Duodenal mucosa (tissue), 2 donors: ENCODE measurements around the gene SF3B1.

Experiments used
- H3K27ac ChIP-seq: one replicate; pipeline ENCODE4 v1.7.0; 2013; ENCODE audit warnings: low read depth, low read length
- H3K27me3 ChIP-seq, 2 donors: one replicate each; pipeline ENCODE4 v1.7.0; 2013; ENCODE audit warnings: low read length in 2 of 2, control low read depth in 1 of 2; ENCODE audit not compliant: insufficient read depth in 2 of 2, control insufficient read depth in 1 of 2
- H3K36me3 ChIP-seq, 2 donors: one replicate each; pipeline ENCODE4 v1.7.0; 2013; ENCODE audit warnings: low read length in 2 of 2, control low read depth in 1 of 2; ENCODE audit not compliant: insufficient read depth in 2 of 2, control insufficient read depth in 1 of 2
- H3K4me1 ChIP-seq, 2 donors: one replicate each; pipeline ENCODE4 v1.7.0; 2013; ENCODE audit warnings: low read length in 2 of 2, control low read depth in 1 of 2; ENCODE audit not compliant: insufficient read depth in 2 of 2, control insufficient read depth in 1 of 2
- H3K4me3 ChIP-seq, 2 donors: one replicate each; pipeline ENCODE4 v1.7.0; 2013; ENCODE audit warnings: low read length in 2 of 2, low read depth in 1 of 2
- H3K9ac ChIP-seq, 2 donors: one replicate each; pipeline ENCODE4 v1.7.0; 2013; ENCODE audit warnings: low read length in 2 of 2, low read depth in 1 of 2
- H3K9me3 ChIP-seq, 2 donors: one replicate each; pipeline ENCODE4 v1.7.0; 2013; ENCODE audit warnings: low read length in 2 of 2, control low read depth in 1 of 2; ENCODE audit not compliant: control insufficient read depth in 1 of 2

The SF3B1 gene

GRCh38 chr2:197419438-197419837 is 15.4 kb downstream of the SF3B1 start:
- Histone ChIP-seq H3K4me1 (peaks cover 2 to 4% of the 10 kb centered on the region in 2 donors), H3K27me3 (no peaks in the 10 kb centered on the region), H3K9ac (no peak overlapping the region), H3K9me3 (no peaks in the 10 kb centered on the region), H3K4me3 (no peak overlapping the region), H3K27ac (no peak overlapping the region), H3K36me3 (peaks cover 26 to 73% of the 10 kb centered on the region in 2 donors)

- Histone ChIP-seq H3K27me3 (no peaks in the 10 kb centered on the region), H3K9ac (no peak overlapping the region), H3K9me3 (no peaks in the 10 kb centered on the region), H3K36me3 (peaks cover 32 to 81% of the 10 kb centered on the region in 2 donors), H3K4me3 (no peak overlapping the region), H3K27ac (no peak overlapping the region), H3K4me1 (no peaks in the 10 kb centered on the region)
These were observed 18.6 kb downstream of the SF3B1 start for GRCh38 chr2:197416268-197416667.

- Histone ChIP-seq H3K4me1 (no peaks in the 10 kb centered on the region), H3K9me3 (no peaks in the 10 kb centered on the region), H3K4me3 (no peak overlapping the region), H3K27me3 (no peaks in the 10 kb centered on the region), H3K36me3 (peaks cover 40 to 82% of the 10 kb centered on the region in 2 donors), H3K9ac (no peak overlapping the region), H3K27ac (no peak overlapping the region)
These were observed 20.3 kb downstream of the SF3B1 start for GRCh38 chr2:197414515-197414914.

- H3K27ac ChIP-seq: no peak overlapping the region
- H3K9ac ChIP-seq: no peak overlapping the region
- peaks cover 38 to 82% of the 10 kb centered on the region in 2 donors for H3K36me3 ChIP-seq
- H3K9me3 ChIP-seq: no peaks in the 10 kb centered on the region
- H3K4me1 ChIP-seq: no peaks in the 10 kb centered on the region
- no peaks in the 10 kb centered on the region for H3K27me3 ChIP-seq
- no peak overlapping the region for H3K4me3 ChIP-seq
These were observed 20.8 kb downstream of the SF3B1 start for GRCh38 chr2:197414039-197414438.

GRCh38 chr2:197405582-197405981 is 29.2 kb downstream of the SF3B1 start:
- peaks cover 64 to 87% of the 10 kb centered on the region in 2 donors for H3K36me3 ChIP-seq
- no peaks in the 10 kb centered on the region for H3K4me1 ChIP-seq
- H3K4me3 ChIP-seq: no peak overlapping the region
- no peaks in the 10 kb centered on the region for H3K9me3 ChIP-seq
- no peak overlapping the region for H3K9ac ChIP-seq
- H3K27me3 ChIP-seq: no peaks in the 10 kb centered on the region
- no peak overlapping the region for H3K27ac ChIP-seq

GRCh38 chr2:197399887-197400540 is 34.8 kb downstream of the SF3B1 start:
- H3K9me3 ChIP-seq: no peaks in the 10 kb centered on the region
- no peak overlapping the region for H3K27ac ChIP-seq
- H3K4me1 ChIP-seq: no peaks in the 10 kb centered on the region
- no peak overlapping the region for H3K4me3 ChIP-seq
- H3K36me3 ChIP-seq: peaks cover 70 to 93% of the 10 kb centered on the region in 2 donors
- no peak overlapping the region for H3K9ac ChIP-seq
- no peaks in the 10 kb centered on the region for H3K27me3 ChIP-seq

GRCh38 chr2:197398913-197399312 is 35.9 kb downstream of the SF3B1 start:
- peaks cover 71 to 96% of the 10 kb centered on the region in 2 donors for H3K36me3 ChIP-seq
- no peak overlapping the region for H3K4me3 ChIP-seq
- no peak overlapping the region for H3K27ac ChIP-seq
- no peaks in the 10 kb centered on the region for H3K27me3 ChIP-seq
- no peaks in the 10 kb centered on the region for H3K4me1 ChIP-seq
- H3K9me3 ChIP-seq: no peaks in the 10 kb centered on the region
- H3K9ac ChIP-seq: no peak overlapping the region

- no peak overlapping the region for H3K9ac ChIP-seq
- no peak overlapping the region for H3K4me3 ChIP-seq
- H3K27me3 ChIP-seq: no peaks in the 10 kb centered on the region
- H3K36me3 ChIP-seq: peaks cover 29 to 52% of the 10 kb centered on the region in 2 donors
- no peaks in the 10 kb centered on the region for H3K4me1 ChIP-seq
- no peaks in the 10 kb centered on the region for H3K9me3 ChIP-seq
- H3K27ac ChIP-seq: no peak overlapping the region
These were observed 43.6 kb downstream of the SF3B1 start for GRCh38 chr2:197391220-197391717.

- H3K27ac ChIP-seq: no peak overlapping the region
- H3K4me3 ChIP-seq: no peak overlapping the region
- no peaks in the 10 kb centered on the region for H3K4me1 ChIP-seq
- peaks cover 14 to 31% of the 10 kb centered on the region in 2 donors for H3K36me3 ChIP-seq
- H3K27me3 ChIP-seq: no peaks in the 10 kb centered on the region
- no peak overlapping the region for H3K9ac ChIP-seq
- H3K9me3 ChIP-seq: no peaks in the 10 kb centered on the region
These were observed 45.8 kb downstream of the SF3B1 start for GRCh38 chr2:197388866-197389587.

GRCh38 chr2:197387179-197387578 is 47.6 kb downstream of the SF3B1 start:
- no peak overlapping the region for H3K4me3 ChIP-seq
- no peaks in the 10 kb centered on the region for H3K27me3 ChIP-seq
- H3K36me3 ChIP-seq: peaks cover 13 to 21% of the 10 kb centered on the region in 2 donors
- H3K4me1 ChIP-seq: no peaks in the 10 kb centered on the region
- no peak overlapping the region for H3K9ac ChIP-seq
- H3K27ac ChIP-seq: no peak overlapping the region
- H3K9me3 ChIP-seq: no peaks in the 10 kb centered on the region
